SK-N-SH (cell line): ENCODE measurements around the gene IFI6.

Experiments used
- CTCF ChIP-seq: fragments of 200-600 bp; sonication (generic); IDR thresholded peaks from 2 replicates; pipeline ENCODE4 v1.6.1; 2017; ENCODE audit warnings: antibody characterized with exemption, mild to moderate bottlenecking, moderate library complexity
- POLR2AphosphoS5 ChIP-seq: IDR thresholded peaks from 2 replicates; pipeline ENCODE4 v1.6.1; 2012; ENCODE audit warnings: low read depth, low read length

GRCh38 chr1:27633298-27633610 lies 38.7 kb downstream of the IFI6 start:
- no peak for TF ChIP-seq CTCF
- no peak for TF ChIP-seq POLR2AphosphoS5
